Trophoblast cell (in vitro differentiated cells and primary cell): ENCODE data around the gene CLNK.
A peak's percentile ranks its signal among the peaks of the same experiment; 100 is the strongest.

Experiments
- DNase-seq, 2 donors: peaks; one replicate each; pipeline ENCODE4 v3.0.0-alpha.2; 2016
- H2AFZ ChIP-seq: 2 replicates; pipeline ENCODE4 v1.6.1; 2013; ENCODE audit warnings: low read length, moderate library complexity, mild to moderate bottlenecking; ENCODE audit not compliant: insufficient read depth, poor library complexity
- H2AK5ac ChIP-seq: 2 replicates; pipeline ENCODE4 v1.6.1; 2013; ENCODE audit warnings: mild to moderate bottlenecking, low read length
- H2BK120ac ChIP-seq: 2 replicates; pipeline ENCODE4 v1.6.1; 2013; ENCODE audit warnings: low read length, mild to moderate bottlenecking, moderate library complexity; ENCODE audit not compliant: insufficient read depth, poor library complexity
- H2BK12ac ChIP-seq: 2 replicates; pipeline ENCODE4 v1.6.1; 2013; ENCODE audit warnings: mild to moderate bottlenecking, low read length, moderate library complexity
- H2BK5ac ChIP-seq: 2 replicates; pipeline ENCODE4 v1.6.1; 2013; ENCODE audit warnings: low read length, low read depth, moderate library complexity, mild to moderate bottlenecking; ENCODE audit not compliant: poor library complexity
- H3K14ac ChIP-seq: 2 replicates; pipeline ENCODE4 v1.6.1; 2013; ENCODE audit warnings: mild to moderate bottlenecking, low read length
- H3K18ac ChIP-seq: 2 replicates; pipeline ENCODE4 v1.6.1; 2013; ENCODE audit warnings: mild to moderate bottlenecking, low read length
- H3K23ac ChIP-seq: 2 replicates; pipeline ENCODE4 v1.6.1; 2013; ENCODE audit warnings: low read length
- H3K27ac ChIP-seq: 2 replicates; pipeline ENCODE4 v1.5.1; 2013; ENCODE audit warnings: low read depth, mild to moderate bottlenecking, inconsistent platforms, low read length, moderate library complexity
- H3K27me3 ChIP-seq: 2 replicates; pipeline ENCODE4 v1.6.1; 2013; ENCODE audit warnings: inconsistent platforms, mild to moderate bottlenecking, low read length, moderate library complexity; ENCODE audit not compliant: insufficient read depth
- H3K36me3 ChIP-seq, 2 experiments: 1 replicate in 1 of 2; 2 replicates in 1 of 2; pipeline ENCODE4 v1.6.1; 2013; ENCODE audit warnings: low read length in 2 of 2, mild to moderate bottlenecking in 2 of 2, moderate library complexity in 1 of 2; ENCODE audit not compliant: insufficient read depth in 2 of 2, control insufficient read depth in 1 of 2
- H3K4ac ChIP-seq: 2 replicates; pipeline ENCODE4 v1.6.1; 2013; ENCODE audit warnings: low read depth, mild to moderate bottlenecking, low read length, moderate library complexity
- H3K4me1 ChIP-seq, 2 experiments: 1 replicate in 1 of 2; 2 replicates in 1 of 2; pipeline ENCODE4 v1.6.1; 2013; ENCODE audit warnings: low read length in 2 of 2, mild to moderate bottlenecking in 2 of 2, moderate library complexity in 1 of 2; ENCODE audit not compliant: insufficient read depth in 2 of 2, control insufficient read depth in 1 of 2
- H3K4me2 ChIP-seq: 2 replicates; pipeline ENCODE4 v1.6.1; 2013; ENCODE audit warnings: inconsistent platforms, mild to moderate bottlenecking, low read length, moderate library complexity
- H3K4me3 ChIP-seq: 2 replicates; pipeline ENCODE4 v1.5.1; 2013; ENCODE audit warnings: mild to moderate bottlenecking, low read depth, low read length, inconsistent platforms
- H3K79me1 ChIP-seq: one replicate; pipeline ENCODE4 v1.6.1; 2013; ENCODE audit warnings: low read length
- H3K79me2 ChIP-seq: 2 replicates; pipeline ENCODE4 v1.6.1; 2013; ENCODE audit warnings: low read length, mild to moderate bottlenecking; ENCODE audit not compliant: control insufficient read depth, insufficient read depth, poor library complexity
- H3K9ac ChIP-seq: 2 replicates; pipeline ENCODE4 v1.6.1; 2013; ENCODE audit warnings: mild to moderate bottlenecking, low read length
- H3K9me3 ChIP-seq: 2 replicates; pipeline ENCODE4 v1.6.1; 2013; ENCODE audit warnings: low read depth, mild to moderate bottlenecking, control low read depth, inconsistent platforms, low read length; ENCODE audit not compliant: insufficient read depth
- H4K12ac ChIP-seq: 2 replicates; pipeline ENCODE4 v1.6.1; 2013; ENCODE audit warnings: low read depth, mild to moderate bottlenecking, low read length, moderate library complexity
- H4K8ac ChIP-seq: 2 replicates; pipeline ENCODE4 v1.6.1; 2013; ENCODE audit warnings: low read depth, mild to moderate bottlenecking, low read length, moderate library complexity
- H4K91ac ChIP-seq: one replicate; pipeline ENCODE4 v1.6.1; 2013; ENCODE audit warnings: low read depth, mild to moderate bottlenecking, low read length, moderate library complexity
- WGBS: extraction: QIAGEN DNeasy Blood & Tissue Kit; methylation state at CpG from one replicate; pipeline ENCODE4 v1.1.7; 2013; ENCODE audit warnings: missing lambda C conversion rate; ENCODE audit not compliant: insufficient read length, insufficient coverage; ENCODE audit errors: extremely low coverage; 5-methylcytosine and 5-hydroxymethylcytosine counted together

The CLNK gene

DNA sequence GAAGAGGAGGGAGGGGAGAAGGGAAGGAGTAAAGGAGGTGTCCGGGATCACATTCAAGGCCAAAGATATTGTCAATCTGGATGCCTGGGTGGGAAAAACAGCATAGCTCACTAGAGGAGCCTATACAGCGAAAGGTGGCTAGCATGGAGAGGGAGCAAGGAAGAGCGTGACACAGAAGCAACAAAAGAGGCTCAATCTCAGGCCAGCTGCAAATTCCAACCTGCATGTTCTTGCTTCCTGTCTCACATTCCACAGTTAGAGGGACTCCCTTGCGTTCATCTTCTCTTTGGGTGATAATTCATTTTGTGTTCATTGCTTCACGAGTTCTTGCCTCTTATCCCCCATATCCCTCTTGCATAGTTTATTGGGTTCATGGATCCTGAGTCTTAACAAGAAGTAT lies 3.0 kb upstream of the CLNK start:
- no peak overlapping the region for H3K4me2 ChIP-seq
- H3K4me1 ChIP-seq: peaks cover 0 to 3% of the 10 kb centered on the region in 2 experiments
- no CpG with 5 or more reads among the region's 5 CpGs for WGBS
- H2BK5ac ChIP-seq: no peak overlapping the region
- H3K9me3 ChIP-seq: no peaks in the 10 kb centered on the region
- H2AK5ac ChIP-seq: no peak overlapping the region
- no peaks in the 10 kb centered on the region for H3K27me3 ChIP-seq
- H4K8ac ChIP-seq: no peak overlapping the region
- no peak overlapping the region for H3K27ac ChIP-seq
- no peaks in the 10 kb centered on the region for H3K79me1 ChIP-seq
- no peak overlapping the region for H3K23ac ChIP-seq
- no peak overlapping the region for H2BK12ac ChIP-seq
- no peak overlapping the region for H3K14ac ChIP-seq
- no peak overlapping the region for H3K4me3 ChIP-seq
- no peaks in the 10 kb centered on the region for H3K36me3 ChIP-seq
- H3K79me2 ChIP-seq: no peaks in the 10 kb centered on the region
- no peak overlapping the region for H3K9ac ChIP-seq
- H2BK120ac ChIP-seq: no peak overlapping the region
- no peak overlapping the region for H3K18ac ChIP-seq
- no peak overlapping the region for H2AFZ ChIP-seq
- H4K12ac ChIP-seq: no peak overlapping the region
- no peak overlapping the region for H3K4ac ChIP-seq
- no peak overlapping the region for H4K91ac ChIP-seq
- peak; percentile 12 to 62 for DNase-seq

- H3K79me1 ChIP-seq: no peaks in the 10 kb centered on the region
- no peak overlapping the region for H2AFZ ChIP-seq
- H3K4me3 ChIP-seq: no peak overlapping the region
- H3K18ac ChIP-seq: no peak overlapping the region
- H3K27me3 ChIP-seq: no peaks in the 10 kb centered on the region
- H2BK5ac ChIP-seq: no peak overlapping the region
- no peaks in the 10 kb centered on the region for H3K79me2 ChIP-seq
- no peak overlapping the region for H3K4me2 ChIP-seq
- H3K4ac ChIP-seq: no peak overlapping the region
- peaks cover 0 to under 1% of the 10 kb centered on the region in 2 experiments for H3K4me1 ChIP-seq
- H2AK5ac ChIP-seq: no peak overlapping the region
- no peak overlapping the region for H2BK12ac ChIP-seq
- H3K36me3 ChIP-seq: no peaks in the 10 kb centered on the region
- H4K8ac ChIP-seq: no peak overlapping the region
- H3K23ac ChIP-seq: peak overlapping the region; percentile 49
- no peak for DNase-seq
- no peaks in the 10 kb centered on the region for H3K9me3 ChIP-seq
- H4K91ac ChIP-seq: no peak overlapping the region
- H2BK120ac ChIP-seq: no peak overlapping the region
- H3K14ac ChIP-seq: no peak overlapping the region
- H4K12ac ChIP-seq: no peak overlapping the region
- WGBS: no CpG with 5 or more reads among the region's 3 CpGs
- no peak overlapping the region for H3K9ac ChIP-seq
- no peak overlapping the region for H3K27ac ChIP-seq
Observed at GRCh38 chr4:10682397-10682796, 2.2 kb downstream of the CLNK start.

- DNase-seq: no peak
- H3K9me3 ChIP-seq: no peaks in the 10 kb centered on the region
- peaks cover 2% of the 10 kb centered on the region for H3K79me2 ChIP-seq
- no peak overlapping the region for H4K12ac ChIP-seq
- H2AFZ ChIP-seq: no peak overlapping the region
- H3K36me3 ChIP-seq: no peaks in the 10 kb centered on the region
- no peak overlapping the region for H2BK12ac ChIP-seq
- no peak overlapping the region for H4K91ac ChIP-seq
- H3K27ac ChIP-seq: no peak overlapping the region
- no peaks in the 10 kb centered on the region for H3K79me1 ChIP-seq
- H3K4ac ChIP-seq: no peak overlapping the region
- H3K4me1 ChIP-seq: no peaks in the 10 kb centered on the region
- no peak overlapping the region for H2AK5ac ChIP-seq
- no CpG with 5 or more reads among the region's 5 CpGs for WGBS
- H2BK5ac ChIP-seq: no peak overlapping the region
- H3K4me2 ChIP-seq: no peak overlapping the region
- no peaks in the 10 kb centered on the region for H3K27me3 ChIP-seq
- H2BK120ac ChIP-seq: no peak overlapping the region
- no peak overlapping the region for H3K9ac ChIP-seq
- no peak overlapping the region for H3K4me3 ChIP-seq
- no peak overlapping the region for H4K8ac ChIP-seq
- no peak overlapping the region for H3K18ac ChIP-seq
- H3K23ac ChIP-seq: no peak overlapping the region
- H3K14ac ChIP-seq: no peak overlapping the region
Observed at GRCh38 chr4:10677796-10678497, 6.6 kb downstream of the CLNK start.

DNA sequence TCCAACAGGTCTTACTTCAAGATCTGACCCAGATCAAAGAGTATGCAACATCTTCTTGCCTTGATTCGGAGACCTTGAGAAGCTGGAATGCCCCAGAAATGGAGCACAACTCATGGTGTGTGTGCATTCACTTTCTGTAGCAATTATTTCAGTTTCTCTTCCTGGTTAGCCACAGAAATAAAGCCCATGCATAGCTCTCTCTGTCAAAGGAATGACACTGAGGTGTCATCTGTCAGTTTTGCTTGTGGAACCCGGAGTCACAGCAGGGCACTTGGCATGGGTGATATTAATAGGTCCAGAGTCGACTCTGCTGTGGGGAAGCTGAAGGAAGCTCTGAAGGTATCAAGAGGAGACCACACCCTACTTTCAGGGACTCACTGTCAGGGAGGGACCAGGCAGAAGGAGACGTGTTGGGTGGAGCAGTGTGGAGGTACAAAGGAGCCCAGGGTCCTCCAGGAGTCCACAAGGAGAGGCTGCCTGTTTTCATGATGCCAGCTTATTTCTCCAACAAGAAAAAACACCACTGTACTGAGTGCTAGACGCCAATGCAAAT lies 10.7 kb downstream of the CLNK start:
- Histone ChIP-seq H3K79me1 (no peaks in the 10 kb centered on the region), H3K4ac (no peak overlapping the region), H3K4me1 (no peaks in the 10 kb centered on the region), H2BK120ac (no peak overlapping the region), H3K18ac (no peak overlapping the region), H4K91ac (no peak overlapping the region), H3K23ac (no peak overlapping the region), H3K4me2 (no peak overlapping the region), H3K36me3 (no peaks in the 10 kb centered on the region), H3K4me3 (no peak overlapping the region), H2AK5ac (no peak overlapping the region), H3K27ac (no peak overlapping the region), H3K27me3 (no peaks in the 10 kb centered on the region), H4K8ac (no peak overlapping the region), H3K79me2 (peaks cover 2% of the 10 kb centered on the region), H3K9ac (no peak overlapping the region), H3K14ac (no peak overlapping the region), H3K9me3 (no peaks in the 10 kb centered on the region), H4K12ac (no peak overlapping the region), H2BK5ac (no peak overlapping the region), H2AFZ (no peak overlapping the region), H2BK12ac (no peak overlapping the region)
- no CpG with 5 or more reads among the region's 5 CpGs for WGBS
- no peak for DNase-seq
